GM21786 (cell line): ENCODE results near the gene DUT.

Experiments
- ATAC-seq: cut with Tn5 transposase; IDR thresholded peaks from one replicate; pipeline ENCODE4 v1.9.1; 2021; ENCODE audit not compliant: unreplicated experiment

DUT gene

GRCh38 chr15:48330855-48331795, at the start of gene DUT:
DUT (plus strand) TSS chr15:48331429; CDS start chr15:48331516, 87 bp downstream.
- peak; percentile 85 for ATAC-seq

GRCh38 chr15:48281674-48282073, 49.6 kb upstream of the DUT start:
- ATAC-seq = no peak

GRCh38 chr15:48282216-48282615, 49.0 kb upstream of the DUT start:
- no peak for ATAC-seq

- ATAC-seq = no peak
Measured at GRCh38 chr15:48283396-48284145, 47.7 kb upstream of the DUT start.

GRCh38 chr15:48285329-48286214, 45.7 kb upstream of the DUT start:
- ATAC-seq = peak; percentile 68

- ATAC-seq = no peak
Measured at GRCh38 chr15:48289628-48290027, 41.6 kb upstream of the DUT start.

GRCh38 chr15:48292458-48292857, 38.8 kb upstream of the DUT start:
- ATAC-seq = no peak

- no peak for ATAC-seq
Measured at GRCh38 chr15:48297668-48298067, 33.6 kb upstream of the DUT start.

GRCh38 chr15:48298914-48299313, 32.3 kb upstream of the DUT start:
- ATAC-seq = no peak

GRCh38 chr15:48300038-48300437, 31.2 kb upstream of the DUT start:
- no peak for ATAC-seq

GRCh38 chr15:48304398-48304797, 26.8 kb upstream of the DUT start:
- no peak for ATAC-seq

GRCh38 chr15:48306639-48307038, 24.6 kb upstream of the DUT start:
- ATAC-seq = no peak

GRCh38 chr15:48307586-48307985, 23.6 kb upstream of the DUT start:
- no peak for ATAC-seq

GRCh38 chr15:48309740-48310139, 21.5 kb upstream of the DUT start:
- ATAC-seq = no peak

- ATAC-seq = no peak
Measured at GRCh38 chr15:48313216-48313615, 18.0 kb upstream of the DUT start.

- no peak for ATAC-seq
Measured at GRCh38 chr15:48315041-48315440, 16.2 kb upstream of the DUT start.

- no peak for ATAC-seq
Measured at GRCh38 chr15:48317221-48317620, 14.0 kb upstream of the DUT start.

GRCh38 chr15:48318131-48318530, 13.1 kb upstream of the DUT start:
- ATAC-seq = no peak

GRCh38 chr15:48323294-48323693, 7.9 kb upstream of the DUT start:
- ATAC-seq = no peak

GRCh38 chr15:48324949-48325348, 6.3 kb upstream of the DUT start:
- ATAC-seq = no peak

GRCh38 chr15:48325400-48325799, 5.8 kb upstream of the DUT start:
- ATAC-seq = peak; percentile 50
